ENCODE results near the gene TAF8. TPM values are rescaled to one million over a fixed set of nuclear protein-coding genes. Genes with fewer than 3 reads are reported as not detected.

The TAF8 gene
- total RNA-seq, 4 donors from 2014 or later, result 6.0 to 33.2 (median 10.8) TPM

DNA sequence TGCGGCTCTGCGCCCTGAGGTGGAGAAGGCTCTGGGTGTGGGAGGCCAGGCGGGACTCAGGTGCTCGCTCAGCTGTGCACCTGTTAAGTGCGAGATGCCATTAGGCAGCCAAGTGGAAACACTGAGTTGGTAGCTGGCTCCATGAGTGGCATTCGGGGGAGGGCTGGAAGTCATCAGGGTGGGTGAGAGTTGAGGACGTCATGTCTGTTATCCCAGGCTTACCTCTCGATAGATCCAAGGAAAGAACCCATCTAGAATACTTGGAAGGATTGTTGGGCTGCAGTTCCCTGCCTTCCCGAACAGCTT is 41.3 kb downstream of the TAF8 start:
- H3K4me3 ChIP-seq, result no peak overlapping the region
- peaks cover 0 to 4% (median 0%) of the 10 kb centered on the region in 3 donors for H3K36me3 ChIP-seq
- no peaks in the 10 kb centered on the region for H3K9me3 ChIP-seq
- 52 to 77% methylated on average over 6 to 9 of the region's 9 CpGs for WGBS, 2 donors
- TF ChIP-seq, protein P1, sequence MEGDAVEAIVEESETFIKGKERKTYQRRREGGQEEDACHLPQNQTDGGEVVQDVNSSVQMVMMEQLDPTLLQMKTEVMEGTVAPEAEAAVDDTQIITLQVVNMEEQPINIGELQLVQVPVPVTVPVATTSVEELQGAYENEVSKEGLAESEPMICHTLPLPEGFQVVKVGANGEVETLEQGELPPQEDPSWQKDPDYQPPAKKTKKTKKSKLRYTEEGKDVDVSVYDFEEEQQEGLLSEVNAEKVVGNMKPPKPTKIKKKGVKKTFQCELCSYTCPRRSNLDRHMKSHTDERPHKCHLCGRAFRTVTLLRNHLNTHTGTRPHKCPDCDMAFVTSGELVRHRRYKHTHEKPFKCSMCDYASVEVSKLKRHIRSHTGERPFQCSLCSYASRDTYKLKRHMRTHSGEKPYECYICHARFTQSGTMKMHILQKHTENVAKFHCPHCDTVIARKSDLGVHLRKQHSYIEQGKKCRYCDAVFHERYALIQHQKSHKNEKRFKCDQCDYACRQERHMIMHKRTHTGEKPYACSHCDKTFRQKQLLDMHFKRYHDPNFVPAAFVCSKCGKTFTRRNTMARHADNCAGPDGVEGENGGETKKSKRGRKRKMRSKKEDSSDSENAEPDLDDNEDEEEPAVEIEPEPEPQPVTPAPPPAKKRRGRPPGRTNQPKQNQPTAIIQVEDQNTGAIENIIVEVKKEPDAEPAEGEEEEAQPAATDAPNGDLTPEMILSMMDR (IDR thresholded peaks at IDR 0.05), result no peak
- no peak for TF ChIP-seq POLR2A (IDR thresholded peaks at IDR 0.05)
- no peak for DNase-seq
- H3K27ac ChIP-seq, result no peak overlapping the region
- intact Hi-C loops (cut with DNase I), result no loop called here
- H3K27me3 ChIP-seq, result no peaks in the 10 kb centered on the region
- H3K4me1 ChIP-seq, result peaks cover 0 to 42% (median 3%) of the 10 kb centered on the region in 3 donors

DNA sequence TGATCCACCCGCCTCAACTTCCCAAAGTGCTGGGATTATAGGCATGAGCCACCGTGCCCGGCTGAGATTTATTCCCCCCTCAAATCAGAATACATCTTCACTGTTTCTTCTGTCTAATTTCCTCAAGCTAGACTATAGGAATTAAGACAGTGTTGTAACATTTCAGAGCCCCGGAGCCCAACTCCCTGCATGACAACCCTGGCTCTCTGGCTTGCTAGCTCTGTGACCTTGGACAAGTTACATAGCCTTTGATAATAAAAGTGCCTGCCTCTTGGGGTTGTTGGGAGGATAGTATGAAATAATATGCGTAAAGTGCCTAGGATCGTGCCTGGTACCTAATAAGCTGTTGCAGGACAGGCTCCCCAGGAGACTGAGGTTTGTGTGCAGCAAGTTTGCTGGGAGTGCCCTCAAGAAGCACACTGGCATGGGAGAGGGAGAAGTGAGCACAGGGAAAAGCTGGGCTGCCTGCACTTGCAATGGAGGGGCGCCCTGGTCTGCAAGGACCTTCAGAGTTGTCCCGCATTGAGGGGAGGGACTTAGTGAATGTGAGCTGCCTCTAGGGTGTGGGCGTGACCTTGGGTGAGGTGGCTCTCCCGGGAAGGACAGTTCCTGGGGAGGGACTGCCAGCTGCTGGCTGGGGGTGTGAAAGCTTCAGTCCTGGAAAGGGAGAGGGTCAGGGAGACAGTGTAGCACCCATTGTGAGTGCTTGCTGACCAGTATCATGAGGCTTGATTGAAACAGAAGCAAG is 43.4 kb downstream of the TAF8 start:
- Histone ChIP-seq H3K27me3 (no peaks in the 10 kb centered on the region), H3K4me3 (no peak overlapping the region), H3K36me3 (no peaks in the 10 kb centered on the region), H3K27ac (peak overlapping the region in 1 of 4 donors; percentile 3), H3K4me1 (peaks cover 3 to 49% (median 10%) of the 10 kb centered on the region in 3 donors), H3K9me3 (no peaks in the 10 kb centered on the region)
- TF ChIP-seq POLR2A (IDR thresholded peaks at IDR 0.05), result no peak
- TF ChIP-seq, protein P1 (IDR thresholded peaks at IDR 0.05), result no peak
- intact Hi-C loops (cut with DNase I), result no loop called here
- DNase-seq, result no peak
- WGBS, 2 donors, result 59 to 84% methylated on average over 7 to 10 of the region's 10 CpGs

DNA sequence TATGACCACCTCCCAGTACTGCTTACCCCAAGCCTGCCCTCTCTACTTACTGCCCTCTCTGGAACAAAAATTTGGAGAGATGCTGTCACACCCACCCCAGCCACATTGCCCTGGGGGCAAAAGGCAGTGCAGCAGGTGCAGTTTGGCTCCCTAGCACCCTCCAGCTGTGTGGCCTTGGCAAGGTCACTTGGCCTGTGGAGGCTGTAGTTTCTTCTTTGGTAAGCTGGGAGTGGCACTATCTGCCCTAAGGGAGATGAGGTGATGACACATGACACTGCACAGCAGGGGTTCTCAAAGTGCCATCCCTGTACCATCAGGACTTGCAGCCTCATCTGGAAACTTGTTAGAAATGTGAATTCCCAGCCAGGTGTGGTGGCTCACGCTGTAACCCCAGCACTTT is 44.8 kb downstream of the TAF8 start:
- H3K36me3 ChIP-seq, result no peaks in the 10 kb centered on the region
- TF ChIP-seq, protein P1 (IDR thresholded peaks at IDR 0.05), result no peak
- TF ChIP-seq POLR2A (IDR thresholded peaks at IDR 0.05), result no peak
- H3K4me1 ChIP-seq, result peaks cover 14 to 62% (median 23%) of the 10 kb centered on the region in 3 donors
- no peak for DNase-seq
- H3K27ac ChIP-seq, result peak overlapping the region in 1 of 4 donors; percentile 21
- no peaks in the 10 kb centered on the region for H3K9me3 ChIP-seq
- intact Hi-C loops (cut with DNase I), result no loop called here
- 75% methylated on average over 1 of the region's 1 CpG; no CpG with 5 or more reads in 1 of the 2 donors for WGBS, 2 donors
- H3K4me3 ChIP-seq, result no peak overlapping the region
- no peaks in the 10 kb centered on the region for H3K27me3 ChIP-seq

DNA sequence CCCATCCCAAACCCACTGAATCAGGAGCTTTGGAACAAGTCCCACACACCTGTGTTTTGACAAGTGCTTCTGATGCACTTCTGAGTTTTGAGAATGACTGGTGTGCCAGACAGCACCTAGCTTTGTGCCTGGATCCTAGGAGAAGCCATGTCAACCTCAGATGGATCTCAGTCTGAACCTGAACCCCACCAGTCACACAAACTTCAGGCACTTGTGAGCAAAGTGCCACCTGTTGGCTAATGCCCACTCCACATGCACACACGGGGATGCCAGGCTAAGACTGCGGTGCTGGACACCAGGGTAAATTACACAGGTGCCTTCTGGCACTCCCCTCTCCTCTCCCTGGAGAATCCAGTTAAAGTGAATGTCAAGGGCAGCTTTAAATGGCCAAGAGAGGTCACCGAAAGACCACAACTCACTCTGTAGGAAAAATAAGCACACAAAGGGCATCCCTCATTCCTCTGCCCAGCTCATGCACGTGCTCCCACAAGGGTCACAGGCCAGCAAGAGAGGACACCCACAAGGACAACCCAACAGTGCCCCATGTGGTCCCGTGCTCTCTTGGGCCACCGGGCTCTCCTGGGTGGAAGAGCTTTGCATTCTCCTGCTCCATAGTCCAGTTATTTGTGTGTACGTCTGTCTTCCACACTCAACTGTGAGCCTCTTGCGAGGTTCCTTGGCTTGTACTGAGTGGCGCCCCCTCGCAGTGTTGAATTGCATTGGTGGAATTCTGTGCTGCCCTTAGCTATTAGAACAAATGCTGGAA is 45.6 kb downstream of the TAF8 start:
- TF ChIP-seq, protein P1 (IDR thresholded peaks at IDR 0.05), result peak in 1 of 6 experiments; percentile 15
- TF ChIP-seq POLR2A (IDR thresholded peaks at IDR 0.05), result no peak
- H3K9me3 ChIP-seq, result no peaks in the 10 kb centered on the region
- DNase-seq, result no peak
- 65 to 68% methylated on average over 4 to 6 of the region's 10 CpGs for WGBS, 2 donors
- peaks cover 22 to 71% (median 32%) of the 10 kb centered on the region in 3 donors for H3K4me1 ChIP-seq
- H3K27me3 ChIP-seq, result no peaks in the 10 kb centered on the region
- peak overlapping the region in 1 of 4 donors; percentile 21 for H3K27ac ChIP-seq
- intact Hi-C loops (cut with DNase I), result no loop called here
- H3K36me3 ChIP-seq, result no peaks in the 10 kb centered on the region
- H3K4me3 ChIP-seq, result no peak overlapping the region

Data from esophagus squamous epithelium (tissue), 5 donors.